ENCODE measurements around the gene LRRC59.

The LRRC59 gene

DNA sequence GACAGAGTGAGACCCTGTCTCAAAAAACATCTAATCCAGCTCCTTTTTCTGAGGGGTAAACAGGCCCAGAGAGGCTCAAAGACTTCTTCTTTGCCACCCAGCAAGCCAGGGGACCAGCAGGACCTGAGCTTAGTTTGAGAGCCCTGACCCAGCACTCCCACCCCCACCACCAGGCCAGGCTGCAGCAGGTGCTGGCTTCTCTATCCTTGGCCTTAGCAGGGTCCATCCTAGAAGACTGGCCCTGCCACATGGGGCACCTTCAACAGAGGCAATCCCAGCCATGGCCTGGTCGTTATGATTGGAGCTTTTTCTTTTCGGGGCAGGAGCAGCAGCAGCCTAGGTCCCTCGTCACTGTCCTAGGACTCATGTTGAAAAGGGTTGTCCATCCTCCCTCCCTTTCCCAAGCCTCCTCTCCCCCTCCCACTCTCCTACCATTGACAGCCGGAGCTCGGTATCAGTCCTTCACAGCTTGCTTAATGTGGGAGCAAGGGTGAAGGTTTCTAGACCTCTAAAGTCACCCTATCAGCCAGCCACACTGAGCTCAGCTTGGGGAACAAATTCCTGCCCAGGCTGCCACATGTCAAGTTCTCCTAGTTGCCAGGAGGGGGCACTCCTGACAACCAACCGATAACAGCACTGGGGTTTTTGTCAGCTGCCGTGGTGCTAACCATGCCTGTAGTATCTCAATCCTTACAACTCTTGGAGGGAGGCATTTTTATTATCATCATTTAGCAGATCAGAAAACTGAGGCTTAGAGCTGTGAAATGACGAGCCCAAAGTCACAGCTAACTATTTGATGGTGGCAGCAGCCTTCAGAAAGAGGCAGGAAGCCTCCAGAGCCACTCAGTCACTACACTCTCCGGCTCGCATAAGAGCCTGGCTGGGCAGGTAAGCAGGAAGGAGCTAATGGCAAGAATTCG is 35.5 kb downstream of the LRRC59 start:
- DNase-seq (ENCODE audit: low read depth), result peak; percentile 25

- DNase-seq (ENCODE audit: low read depth), result no peak
Measured at GRCh38 chr17:50360486-50361115, 36.7 kb downstream of the LRRC59 start.

- no peak for DNase-seq (ENCODE audit: low read depth)
Measured at GRCh38 chr17:50359998-50360461, 37.3 kb downstream of the LRRC59 start.

DNA sequence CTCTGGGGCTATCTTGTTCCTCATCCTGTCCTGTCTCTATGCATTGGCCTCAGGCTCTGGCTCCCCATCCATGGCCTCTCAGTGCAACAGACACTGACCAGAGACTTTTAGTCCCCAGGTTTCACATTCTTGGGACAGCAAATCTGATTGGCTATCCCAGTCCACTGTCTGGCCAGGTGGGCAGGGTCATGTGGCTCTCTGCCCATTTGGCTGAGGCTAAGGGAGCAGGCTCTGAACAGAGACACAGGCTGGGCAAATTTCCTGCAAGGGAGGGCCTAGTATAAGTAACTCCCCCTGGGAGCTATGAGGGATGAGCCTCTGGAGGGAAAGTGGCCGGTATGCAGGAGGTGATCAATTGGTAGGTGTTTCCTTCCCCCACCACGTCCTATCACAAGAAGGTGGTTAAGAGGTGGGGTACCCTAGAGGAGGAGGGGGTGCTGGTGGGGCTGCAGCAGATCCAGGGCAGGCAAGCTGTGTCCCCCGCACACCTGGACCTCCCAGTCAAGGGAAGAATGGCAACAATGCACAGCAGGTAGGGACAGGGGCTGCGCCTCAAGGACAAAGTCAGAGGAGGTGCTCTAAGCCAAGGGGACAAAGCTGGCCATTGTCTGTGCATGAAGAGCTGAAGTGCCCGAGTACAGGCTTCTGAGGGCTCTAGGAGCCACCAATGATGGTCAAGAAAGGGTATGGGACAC is 38.2 kb downstream of the LRRC59 start:
- DNase-seq (ENCODE audit: low read depth), result no peak

DNA sequence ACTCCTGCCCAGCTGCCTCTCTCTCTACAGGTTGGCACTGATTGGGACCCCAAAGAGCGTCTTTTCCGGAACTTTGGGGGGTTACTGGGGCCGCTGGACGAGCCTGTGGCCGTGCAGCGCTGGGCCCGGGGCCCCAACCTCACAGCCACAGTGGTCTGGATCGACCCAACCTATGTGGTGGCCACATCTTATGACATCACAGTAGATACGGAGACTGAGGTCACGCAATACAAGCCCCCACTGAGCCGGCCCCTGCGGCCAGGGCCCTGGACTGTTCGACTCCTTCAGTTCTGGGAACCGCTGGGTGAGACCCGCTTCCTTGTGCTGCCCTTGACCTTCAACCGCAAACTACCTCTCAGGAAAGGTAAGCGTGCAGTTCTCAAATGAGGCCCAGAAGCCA is 39.1 kb downstream of the LRRC59 start:
- DNase-seq (ENCODE audit: low read depth), result no peak

DNA sequence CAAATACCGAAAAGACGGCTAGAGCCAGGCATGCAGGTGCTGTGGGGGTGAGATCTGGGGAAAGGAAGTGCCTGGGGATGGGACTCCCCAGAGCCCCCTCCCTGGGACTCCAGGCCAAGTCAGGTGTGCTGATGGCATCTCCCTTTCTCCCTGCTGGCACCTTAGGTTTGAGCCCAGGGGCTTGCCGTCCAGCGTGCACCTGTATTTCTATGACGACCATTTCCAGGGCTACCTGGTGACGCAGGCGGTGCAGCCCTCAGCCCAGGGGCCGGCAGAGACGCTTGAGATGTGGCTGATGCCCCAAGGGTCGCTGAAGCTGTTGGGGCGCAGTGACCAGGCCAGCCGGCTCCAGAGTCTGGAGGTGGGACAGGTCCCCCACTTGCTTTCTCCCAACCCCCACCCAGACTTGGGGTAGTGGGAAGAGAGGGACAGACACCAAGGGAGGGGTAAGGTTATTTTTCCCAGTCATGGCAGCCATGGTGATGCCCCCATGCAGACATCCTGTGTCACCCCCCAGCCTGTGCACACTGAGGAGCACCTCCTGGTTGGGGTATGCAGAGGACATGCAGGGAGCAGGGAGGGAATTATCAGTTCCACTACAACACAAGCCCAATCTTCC is 40.3 kb downstream of the LRRC59 start:
- no peak for DNase-seq (ENCODE audit: low read depth)

- no peak for DNase-seq (ENCODE audit: low read depth)
Measured at GRCh38 chr17:50356418-50356817, 40.9 kb downstream of the LRRC59 start.

- DNase-seq (ENCODE audit: low read depth), result no peak
Measured at GRCh38 chr17:50355701-50356341, 41.5 kb downstream of the LRRC59 start.

- no peak for DNase-seq (ENCODE audit: low read depth)
Measured at GRCh38 chr17:50355336-50355700, 42.0 kb downstream of the LRRC59 start.

DNA sequence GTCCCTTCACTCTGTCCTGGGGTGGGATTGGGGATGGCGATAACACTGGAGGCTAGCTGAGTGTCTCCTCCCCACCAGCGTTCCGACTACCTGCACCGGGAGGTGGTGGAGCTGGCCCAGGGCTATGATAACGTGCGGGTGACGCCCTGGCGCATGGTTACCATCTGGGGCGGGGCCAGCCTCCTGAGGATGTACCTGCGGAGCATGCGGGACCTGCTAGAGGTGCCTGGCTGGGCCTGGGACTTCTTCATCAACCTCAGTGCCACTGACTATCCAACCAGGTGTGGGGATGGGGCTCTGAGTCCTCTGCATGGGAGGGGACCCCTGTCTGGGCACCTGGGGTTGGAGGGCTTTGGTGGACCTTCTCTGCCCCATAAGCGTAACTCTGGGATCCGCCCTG is 42.5 kb downstream of the LRRC59 start:
- no peak for DNase-seq (ENCODE audit: low read depth)

GRCh38 chr17:50354198-50354597 is 43.1 kb downstream of the LRRC59 start:
- DNase-seq (ENCODE audit: low read depth), result no peak

- no peak for DNase-seq (ENCODE audit: low read depth)
Measured at GRCh38 chr17:50353600-50354195, 43.6 kb downstream of the LRRC59 start.

DNA sequence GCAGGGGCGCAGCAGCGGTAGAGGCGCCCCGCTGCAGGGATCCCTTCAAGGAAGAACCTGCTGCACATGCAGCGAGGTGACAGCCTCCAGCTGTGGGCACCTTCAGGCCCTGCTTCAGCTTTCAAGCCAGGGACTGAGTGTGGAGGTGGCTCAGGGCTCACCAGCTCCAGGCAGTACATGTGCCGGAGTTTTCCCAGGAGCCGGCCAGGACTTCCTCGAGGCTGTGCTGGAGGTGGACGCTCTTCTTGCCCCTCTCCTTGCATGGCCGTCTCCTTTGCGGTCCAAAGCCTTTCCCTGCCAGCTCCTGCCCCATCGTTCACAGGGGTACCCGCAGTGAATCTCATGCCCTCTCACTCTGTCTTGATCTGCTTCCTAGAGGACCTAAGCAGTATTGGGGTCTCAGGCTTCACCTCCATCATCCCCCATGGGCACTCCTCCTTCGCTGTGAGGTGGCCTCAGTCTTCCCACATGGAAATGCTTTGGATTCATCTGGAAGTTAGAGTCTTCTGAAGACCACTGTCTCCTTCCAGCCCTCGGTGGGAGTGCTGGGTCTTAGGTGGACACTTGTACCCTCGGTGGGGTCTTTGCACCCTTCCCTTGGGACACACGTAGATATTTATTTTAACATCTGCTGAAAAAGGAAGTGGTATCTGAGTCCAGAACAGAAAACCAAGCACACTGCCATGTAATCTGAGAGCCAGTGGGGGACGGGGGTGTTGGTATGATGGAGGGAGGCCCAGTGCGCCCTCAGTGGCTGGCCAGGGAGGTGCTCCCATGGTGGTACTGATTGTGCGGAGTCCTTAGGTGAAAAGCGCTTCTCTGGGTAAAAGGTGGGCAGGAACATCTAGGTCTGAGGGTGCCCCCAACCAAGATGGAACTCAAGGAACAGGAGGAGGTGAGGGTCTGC is 44.4 kb downstream of the LRRC59 start:
- DNase-seq (ENCODE audit: low read depth), result no peak

DNA sequence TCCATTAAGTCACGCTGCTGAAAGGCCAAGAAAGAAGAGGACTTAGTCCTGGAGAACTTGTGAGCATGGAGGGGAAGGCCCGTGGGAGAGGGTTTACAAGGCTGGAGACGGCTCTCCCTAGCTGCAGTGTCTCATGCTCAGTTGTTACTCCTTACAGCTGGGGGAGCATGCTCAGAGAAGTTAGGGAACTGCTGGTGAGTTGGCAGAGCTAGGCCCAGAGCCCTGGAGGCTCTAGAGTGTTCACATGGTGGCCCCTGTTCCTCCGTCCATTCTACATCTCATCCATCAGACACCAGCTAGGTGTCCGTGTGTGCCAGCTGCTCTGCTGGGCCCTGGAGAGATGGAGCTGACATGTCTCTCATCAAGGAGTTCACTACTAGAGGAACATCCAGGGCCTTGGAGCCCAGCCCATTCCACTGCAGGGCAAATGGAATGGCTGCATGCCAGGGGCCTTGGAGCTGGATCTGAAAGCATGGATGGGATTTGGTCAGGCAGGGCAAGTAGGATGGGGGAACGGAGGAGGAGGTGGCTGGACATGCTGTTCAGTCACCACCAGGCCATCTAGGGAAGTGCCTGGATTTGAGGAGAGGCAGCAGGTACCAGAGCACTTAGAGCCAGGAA is 45.1 kb downstream of the LRRC59 start:
- DNase-seq (ENCODE audit: low read depth), result no peak

GRCh38 chr17:50350733-50351132 is 46.6 kb downstream of the LRRC59 start:
- DNase-seq (ENCODE audit: low read depth), result no peak

GRCh38 chr17:50349243-50349600 is 48.1 kb downstream of the LRRC59 start:
- no peak for DNase-seq (ENCODE audit: low read depth)

DNA sequence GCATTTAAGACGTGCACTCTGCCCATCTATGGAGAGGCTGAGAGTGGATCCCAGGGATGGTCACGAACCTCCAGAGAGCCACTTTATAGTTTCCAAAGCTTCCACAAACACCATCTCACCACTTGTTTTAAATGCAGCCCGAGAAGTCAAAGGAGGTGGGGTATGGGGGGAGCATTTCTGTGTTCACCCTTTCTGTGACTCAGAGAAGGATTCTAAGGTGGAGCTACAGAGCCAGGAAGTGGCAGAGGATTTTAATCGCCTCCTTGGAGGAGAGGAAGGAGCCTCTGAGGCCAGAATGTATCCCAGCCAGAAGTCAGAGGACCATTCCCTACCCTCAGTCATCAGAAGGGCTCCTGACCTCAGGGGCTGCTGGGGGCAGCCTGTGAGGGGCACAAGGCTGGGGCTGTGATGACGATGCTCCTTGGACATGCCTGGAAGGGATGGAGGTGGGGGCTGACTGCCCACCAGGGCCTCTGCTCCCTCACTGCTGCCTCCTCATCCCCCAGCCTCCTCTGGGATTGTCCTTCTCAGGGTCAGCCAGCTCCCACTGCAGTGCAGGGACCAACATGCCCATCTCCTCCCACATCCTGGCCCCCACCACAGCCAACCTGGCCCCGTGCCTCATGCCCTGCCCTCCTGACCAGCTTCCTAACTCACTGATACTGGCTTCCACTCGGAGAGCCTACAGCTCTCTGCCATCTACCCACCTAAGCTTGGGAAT is 48.6 kb downstream of the LRRC59 start:
- DNase-seq (ENCODE audit: low read depth), result no peak

DNA sequence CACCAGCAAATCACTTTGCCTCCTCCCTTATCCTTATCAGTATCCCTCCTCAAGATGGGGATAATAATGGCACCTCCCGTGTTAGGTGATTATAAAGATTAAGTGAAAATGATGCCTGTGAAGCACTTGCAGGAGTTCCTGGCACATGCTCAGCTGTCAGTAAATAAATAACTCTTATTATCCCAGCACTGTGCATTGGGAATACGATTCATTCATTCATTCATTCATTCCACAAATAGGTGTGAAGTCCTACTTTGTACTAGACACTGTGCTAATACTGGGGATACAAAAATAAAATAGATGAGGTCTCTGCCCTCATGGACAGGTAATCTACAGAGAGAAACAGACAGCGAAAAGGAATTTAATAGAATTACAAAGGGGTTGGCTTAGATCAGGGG is 49.4 kb downstream of the LRRC59 start:
- no peak for DNase-seq (ENCODE audit: low read depth)

GRCh38 chr17:50347117-50347893 is 50.0 kb downstream of the LRRC59 start:
- no peak for DNase-seq (ENCODE audit: low read depth)

Data from activated T-cell treated with anti-CD3 and anti-CD28 coated beads for 48 hours (primary cell).